ENCODE results near the gene CD47. TPM values are rescaled to one million over a fixed set of nuclear protein-coding genes. Genes with fewer than 3 reads are reported as not detected.

CD47 gene
- total RNA-seq, 1 experiment from 2014 or later, result 89.7 TPM

GRCh38 chr3:107997671-107998070 lies 93.2 kb downstream of the CD47 start:
- intact Hi-C loops (cut with micrococcal nuclease; ENCODE audit: unreplicated experiment), result no loop called here
- POLR2A ChIA-PET, result no interaction called here
- DNase-seq (ENCODE audit: low read depth, low spot score) (no peak), ATAC-seq (no peak)
- in situ Hi-C loops (cut with HindIII; ENCODE audit: low pct_unique_long_range_greater_than_20kb, low sequenced_read_pairs), result no loop called here
- H3K27me3 ChIP-seq (ENCODE audit: control insufficient read depth, insufficient read depth, low read length), result peaks cover 2% of the 10 kb centered on the region; the same call in 1 of the 2 replicates
- CTCF ChIA-PET, result no interaction called here
- no peak overlapping the region for H3K27ac ChIP-seq (ENCODE audit: low read length)
- no peaks in the 10 kb centered on the region for H3K9me3 ChIP-seq (ENCODE audit: control insufficient read depth, insufficient read depth, low read depth, low read length)
- H3K36me3 ChIP-seq (ENCODE audit: control insufficient read depth, insufficient read depth, low read length), result no peaks in the 10 kb centered on the region
- TF ChIP-seq SIN3A (IDR thresholded peaks at IDR 0.05; ENCODE audit: borderline replicate concordance, insufficient read depth, low read depth, low read length) (no peak), REST (IDR thresholded peaks at IDR 0.05; ENCODE audit: insufficient read depth in 1 of 2, low read depth in 2 of 2, low read length in 1 of 2) (no peak), TCF7L2 (IDR thresholded peaks at IDR 0.05; ENCODE audit: low read depth, low read length) (no peak), POLR2AphosphoS5 (IDR thresholded peaks at IDR 0.05; ENCODE audit: low read depth, low read length) (no peak), CTCF (IDR thresholded peaks at IDR 0.05) (no peak)
- BruUV-seq (replicated peaks), result no TSS peak
- no peak overlapping the region for H3K4me3 ChIP-seq (ENCODE audit: low read depth in 2 of 2, low read length in 2 of 2)
- peaks cover 5% of the 10 kb centered on the region; the same call in 1 of the 2 replicates for H3K4me1 ChIP-seq (ENCODE audit: control insufficient read depth, insufficient read depth, low read length)

- no peak for ATAC-seq
Observed at GRCh38 chr3:107995823-107996222, 95.0 kb downstream of the CD47 start.

More at GRCh38 chr3:107995823-107996222, 95.0 kb downstream of the CD47 start:
- in situ Hi-C loops (cut with HindIII; ENCODE audit: low pct_unique_long_range_greater_than_20kb, low sequenced_read_pairs) (no loop called here), intact Hi-C loops (cut with micrococcal nuclease; ENCODE audit: unreplicated experiment) (no loop called here)
- H3K4me3 ChIP-seq (ENCODE audit: low read depth in 2 of 2, low read length in 2 of 2), result no peak overlapping the region
- DNase-seq (ENCODE audit: low read depth, low spot score), result no peak
- peaks cover 5% of the 10 kb centered on the region; the same call in 1 of the 2 replicates for H3K4me1 ChIP-seq (ENCODE audit: control insufficient read depth, insufficient read depth, low read length)
- no peak for TF ChIP-seq SIN3A (IDR thresholded peaks at IDR 0.05; ENCODE audit: borderline replicate concordance, insufficient read depth, low read depth, low read length)
- no peak for TF ChIP-seq CTCF (IDR thresholded peaks at IDR 0.05)
- no peak for TF ChIP-seq TCF7L2 (IDR thresholded peaks at IDR 0.05; ENCODE audit: low read depth, low read length)
- no TSS peak for BruUV-seq (replicated peaks)
- CTCF ChIA-PET, result no interaction called here
- POLR2A ChIA-PET, result no interaction called here
- H3K27me3 ChIP-seq (ENCODE audit: control insufficient read depth, insufficient read depth, low read length), result peaks cover 2% of the 10 kb centered on the region; the same call in 1 of the 2 replicates
- H3K9me3 ChIP-seq (ENCODE audit: control insufficient read depth, insufficient read depth, low read depth, low read length), result no peaks in the 10 kb centered on the region
- H3K27ac ChIP-seq (ENCODE audit: low read length), result no peak overlapping the region
- H3K36me3 ChIP-seq (ENCODE audit: control insufficient read depth, insufficient read depth, low read length), result no peaks in the 10 kb centered on the region

Data from Panc1 (cell line).